Muscle of leg (tissue), 11 donors: Measurements from ENCODE around the gene JPT2. TPM values are rescaled to one million over a fixed set of nuclear protein-coding genes. Genes with fewer than 3 reads are reported as not detected.

Source experiments
- DNase-seq: peaks from one replicate; pipeline ENCODE4 v3.0.0; 2013
- H3K27ac ChIP-seq: one replicate; pipeline ENCODE4 v1.5.1; 2013; ENCODE audit warnings: mild to moderate bottlenecking, low read length, control low read depth
- H3K27me3 ChIP-seq: one replicate; pipeline ENCODE4 v1.6.1; 2013; ENCODE audit warnings: low read length; ENCODE audit not compliant: control insufficient read depth, insufficient read depth
- H3K36me3 ChIP-seq: one replicate; pipeline ENCODE4 v1.6.1; 2013; ENCODE audit warnings: low read length; ENCODE audit not compliant: control insufficient read depth, insufficient read depth
- H3K4me1 ChIP-seq: one replicate; pipeline ENCODE4 v1.6.1; 2013; ENCODE audit warnings: low read length; ENCODE audit not compliant: control insufficient read depth, insufficient read depth
- H3K4me3 ChIP-seq: one replicate; pipeline ENCODE4 v1.5.1; 2013; ENCODE audit warnings: low read length, control low read depth
- H3K9me3 ChIP-seq: replicated peaks from 2 replicates; pipeline ENCODE4 v1.6.1; 2013; ENCODE audit warnings: low read depth, low read length; ENCODE audit not compliant: control insufficient read depth
- WGBS: methylation state at CpG from one replicate; pipeline ENCODE4 v1.1.5; 2013; ENCODE audit warnings: missing lambda C conversion rate; ENCODE audit not compliant: insufficient coverage; 5-methylcytosine and 5-hydroxymethylcytosine counted together
- polyA plus RNA-seq, 8 donors: library from polyadenylated mRNA; unstranded; fragments of 120-200 nt; gene quantifications; one replicate each; pipeline versions ENCODE4 v1.2.1 to v1.2.3, GENCODE V29; 2013; ENCODE audit warnings: inconsistent platforms in 1 of 8, low replicate concordance in 1 of 8; ENCODE audit not compliant: insufficient read length in 8 of 8, insufficient read depth in 1 of 8
- total RNA-seq: library from RNA; stranded (reverse); fragments of 120-200 nt; gene quantifications from one replicate; pipeline ENCODE4 v1.2.4, GENCODE V29; 2013

Gene JPT2
- total and polyA plus RNA-seq, 9 donors, result 28.2 to 52.6 (median 38.6) TPM

DNA sequence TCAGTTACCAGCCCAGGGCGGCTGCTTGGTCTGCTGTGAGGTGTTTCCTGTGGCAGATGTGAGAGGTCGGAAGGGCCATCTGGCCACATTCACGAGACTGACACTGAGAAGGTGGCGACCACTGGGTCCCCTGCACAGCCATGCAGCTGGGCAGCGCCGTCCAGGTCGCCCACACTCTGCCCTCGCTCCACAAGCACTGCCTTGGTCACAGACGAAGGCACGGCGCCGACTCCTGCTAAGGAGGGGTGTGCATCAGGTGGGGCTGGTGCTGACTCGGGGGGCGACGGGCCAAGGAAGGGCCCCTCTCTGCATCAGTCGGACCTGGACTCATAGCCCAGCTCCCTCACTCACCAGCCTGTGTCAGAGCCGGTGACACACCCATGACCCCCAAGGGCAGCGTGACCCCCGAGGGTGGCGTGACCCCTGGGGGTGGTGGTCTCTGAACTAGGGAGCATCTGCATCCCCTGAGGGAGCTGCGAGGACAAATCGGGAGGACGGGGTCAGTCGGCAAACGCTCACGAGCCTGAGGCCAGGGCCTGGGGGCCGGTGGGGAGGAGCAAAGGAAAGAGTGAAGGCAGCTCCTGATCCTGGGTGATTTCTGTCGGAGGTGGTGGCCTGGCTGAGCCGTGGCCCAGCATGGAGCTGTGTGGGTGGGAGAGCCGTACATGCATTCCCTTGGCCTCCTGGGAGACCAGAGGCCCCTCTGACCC, 62.9 kb downstream of the JPT2 start:
- no peak for DNase-seq
- WGBS, result 87% methylated on average over 27 of the region's 30 CpGs
- H3K4me1 ChIP-seq, result no peaks in the 10 kb centered on the region
- H3K9me3 ChIP-seq, result no peaks in the 10 kb centered on the region
- H3K27me3 ChIP-seq, result no peaks in the 10 kb centered on the region
- H3K4me3 ChIP-seq, result no peak overlapping the region
- H3K36me3 ChIP-seq, result peaks cover 37% of the 10 kb centered on the region
- H3K27ac ChIP-seq, result no peak overlapping the region

DNA sequence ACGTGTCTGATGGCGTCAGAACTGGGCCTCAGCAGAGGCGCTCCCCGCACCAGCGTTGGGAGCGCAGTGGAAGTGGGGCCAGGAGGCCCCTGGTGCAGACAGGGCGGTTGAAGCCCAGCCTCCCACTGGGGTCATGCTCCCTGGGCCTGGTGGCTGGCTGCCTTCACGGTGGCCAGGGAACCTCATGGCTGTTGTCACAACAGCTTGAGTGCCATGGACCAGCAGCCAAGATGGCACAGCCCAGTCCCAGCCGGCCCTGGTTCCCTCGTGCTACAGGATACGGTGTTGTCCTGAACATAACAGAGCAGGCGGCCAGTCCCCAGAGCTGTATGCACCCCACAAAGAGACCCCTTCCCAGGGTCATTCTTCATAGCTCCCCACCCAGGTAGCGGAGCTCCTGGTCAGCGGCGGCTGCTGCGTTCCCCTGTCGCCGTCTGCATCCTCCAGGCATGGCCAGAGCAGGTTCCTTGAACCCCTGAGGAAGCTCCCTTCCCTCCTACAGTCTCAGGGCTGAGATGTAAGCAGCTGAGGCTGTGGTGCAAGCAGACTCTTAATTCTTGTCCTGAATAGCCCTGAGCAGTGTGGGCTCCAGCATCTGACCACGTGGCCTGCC, 63.6 kb downstream of the JPT2 start:
- Histone ChIP-seq H3K27ac (no peak overlapping the region), H3K4me1 (no peaks in the 10 kb centered on the region), H3K4me3 (no peak overlapping the region), H3K9me3 (no peaks in the 10 kb centered on the region), H3K36me3 (peaks cover 41% of the 10 kb centered on the region), H3K27me3 (no peaks in the 10 kb centered on the region)
- no peak for DNase-seq
- 90% methylated on average over 17 of the region's 19 CpGs for WGBS

DNA sequence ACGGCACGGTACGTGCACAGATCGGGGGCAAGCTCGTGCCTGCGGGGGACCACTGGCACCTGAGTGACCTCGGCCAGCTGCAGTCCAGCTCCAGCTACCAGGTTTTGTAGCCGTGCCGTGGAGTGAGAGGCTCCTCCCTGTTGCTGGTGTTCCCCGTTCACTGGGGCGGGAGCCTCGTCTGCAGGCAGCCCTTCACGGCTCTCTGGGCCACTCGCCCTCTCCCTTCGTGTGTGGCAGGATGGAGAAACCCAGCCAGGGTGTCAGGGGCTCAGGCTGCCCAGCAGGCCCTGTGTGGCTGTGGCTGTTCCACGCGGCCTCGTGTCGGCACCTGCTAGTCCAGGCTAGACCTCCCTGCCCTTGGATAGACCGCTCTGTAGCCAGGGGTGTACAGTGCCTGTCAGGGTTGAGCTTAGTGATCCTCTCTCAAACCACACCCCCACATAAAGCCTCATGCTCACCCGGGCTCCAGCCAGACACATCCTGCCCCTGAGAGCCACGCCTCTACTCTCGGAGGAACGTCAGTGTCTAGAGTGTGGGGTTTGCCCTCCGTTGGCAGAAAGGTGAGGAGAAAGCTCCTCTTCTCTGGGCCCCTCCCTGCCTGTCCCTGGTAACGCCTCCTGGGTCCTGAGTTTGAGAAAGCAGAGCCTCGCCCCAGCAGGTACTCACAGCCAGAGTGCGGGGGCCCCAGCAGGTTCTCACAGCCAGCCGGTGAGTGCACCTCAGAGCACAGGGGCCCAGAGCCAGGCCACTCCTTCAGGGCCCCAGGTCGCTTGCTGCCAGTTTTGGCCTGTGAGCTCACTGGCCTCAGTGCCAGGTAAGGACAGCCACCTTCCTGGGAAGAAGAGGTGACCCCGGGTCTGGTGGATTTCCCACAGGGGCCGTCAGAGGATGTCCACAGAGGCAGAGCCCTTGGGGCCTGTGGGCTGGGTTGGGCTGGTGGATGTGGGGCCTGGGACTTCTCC, 65.6 kb downstream of the JPT2 start:
- 85% methylated on average over 24 of the region's 32 CpGs for WGBS
- H3K36me3 ChIP-seq, result peaks cover 60% of the 10 kb centered on the region

DNA sequence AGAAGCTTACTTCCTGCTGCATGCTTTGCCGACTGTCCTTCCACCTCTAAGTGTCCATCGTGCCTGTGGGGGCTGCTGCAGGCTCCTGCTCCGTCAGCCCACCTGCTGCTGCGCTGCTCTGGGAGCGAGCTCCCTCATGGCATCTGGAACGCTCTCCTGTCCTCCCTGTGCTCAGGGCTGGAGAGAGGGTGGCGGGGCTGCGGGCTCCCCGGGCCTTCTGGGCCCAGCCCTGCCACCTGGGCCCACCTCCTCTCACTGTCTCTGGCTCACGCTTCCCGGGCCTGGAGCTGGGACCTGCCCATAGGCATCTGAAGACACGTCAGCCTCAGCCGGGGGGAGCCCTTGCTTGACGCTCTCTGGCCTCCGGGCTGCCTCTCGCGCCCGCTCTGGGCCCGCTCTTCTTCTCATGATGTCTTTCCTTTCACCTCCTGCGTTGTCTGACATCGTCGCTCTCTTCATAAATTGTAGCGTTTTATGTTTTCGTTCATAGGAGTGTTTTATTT, 66.3 kb downstream of the JPT2 start:
- Histone ChIP-seq H3K4me3 (no peak overlapping the region), H3K36me3 (peaks cover 67% of the 10 kb centered on the region), H3K27ac (no peak overlapping the region), H3K4me1 (no peaks in the 10 kb centered on the region), H3K27me3 (no peaks in the 10 kb centered on the region), H3K9me3 (no peaks in the 10 kb centered on the region)
- DNase-seq, result no peak
- WGBS, result 90% methylated on average over 15 of the region's 24 CpGs

More for the DNA sequence above, 65.6 kb downstream of the JPT2 start:
- H3K4me1 ChIP-seq, result no peaks in the 10 kb centered on the region
- H3K9me3 ChIP-seq, result no peaks in the 10 kb centered on the region
- no peak overlapping the region for H3K4me3 ChIP-seq
- no peaks in the 10 kb centered on the region for H3K27me3 ChIP-seq
- no peak overlapping the region for H3K27ac ChIP-seq
- DNase-seq, result no peak

DNA sequence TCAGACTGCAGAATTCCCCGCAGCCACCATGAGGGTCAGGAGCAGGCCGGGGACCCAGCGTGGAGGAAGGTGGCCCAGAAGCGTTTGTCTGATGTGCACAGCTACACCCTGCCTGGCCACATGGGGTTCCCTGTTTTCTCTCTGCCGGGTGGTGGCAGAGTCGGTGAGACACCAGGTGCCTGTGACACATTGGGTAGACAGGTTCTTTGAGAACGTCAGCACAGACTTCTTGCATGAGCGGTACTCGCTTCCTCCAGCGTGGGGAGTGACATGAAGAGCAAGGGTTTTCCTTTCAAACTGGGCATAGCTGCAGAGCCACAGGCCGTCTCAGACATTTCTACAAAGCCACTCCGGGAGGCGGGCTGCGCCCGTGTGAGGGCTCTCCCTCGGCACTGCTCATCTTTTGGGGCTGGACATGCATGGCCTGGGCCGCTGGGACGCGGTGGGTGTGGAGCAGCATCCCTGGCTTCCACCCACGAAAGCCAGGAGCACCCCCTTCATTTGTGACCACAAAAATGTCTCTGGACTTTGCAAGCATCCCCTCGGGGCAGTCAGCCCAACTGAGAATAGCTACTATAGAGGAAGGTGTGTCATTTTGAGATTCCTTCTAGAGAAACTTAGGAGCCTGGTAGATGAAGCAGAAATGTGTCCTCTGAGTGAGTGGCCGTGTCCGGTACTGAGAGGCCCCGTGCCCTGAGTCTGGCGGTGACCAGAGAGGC, 67.3 kb downstream of the JPT2 start:
- Histone ChIP-seq H3K4me1 (no peaks in the 10 kb centered on the region), H3K27ac (no peak overlapping the region), H3K27me3 (no peaks in the 10 kb centered on the region), H3K4me3 (no peak overlapping the region), H3K36me3 (peaks cover 72% of the 10 kb centered on the region), H3K9me3 (no peaks in the 10 kb centered on the region)
- WGBS, result 88% methylated on average over 24 of the region's 25 CpGs
- DNase-seq, result no peak

DNA sequence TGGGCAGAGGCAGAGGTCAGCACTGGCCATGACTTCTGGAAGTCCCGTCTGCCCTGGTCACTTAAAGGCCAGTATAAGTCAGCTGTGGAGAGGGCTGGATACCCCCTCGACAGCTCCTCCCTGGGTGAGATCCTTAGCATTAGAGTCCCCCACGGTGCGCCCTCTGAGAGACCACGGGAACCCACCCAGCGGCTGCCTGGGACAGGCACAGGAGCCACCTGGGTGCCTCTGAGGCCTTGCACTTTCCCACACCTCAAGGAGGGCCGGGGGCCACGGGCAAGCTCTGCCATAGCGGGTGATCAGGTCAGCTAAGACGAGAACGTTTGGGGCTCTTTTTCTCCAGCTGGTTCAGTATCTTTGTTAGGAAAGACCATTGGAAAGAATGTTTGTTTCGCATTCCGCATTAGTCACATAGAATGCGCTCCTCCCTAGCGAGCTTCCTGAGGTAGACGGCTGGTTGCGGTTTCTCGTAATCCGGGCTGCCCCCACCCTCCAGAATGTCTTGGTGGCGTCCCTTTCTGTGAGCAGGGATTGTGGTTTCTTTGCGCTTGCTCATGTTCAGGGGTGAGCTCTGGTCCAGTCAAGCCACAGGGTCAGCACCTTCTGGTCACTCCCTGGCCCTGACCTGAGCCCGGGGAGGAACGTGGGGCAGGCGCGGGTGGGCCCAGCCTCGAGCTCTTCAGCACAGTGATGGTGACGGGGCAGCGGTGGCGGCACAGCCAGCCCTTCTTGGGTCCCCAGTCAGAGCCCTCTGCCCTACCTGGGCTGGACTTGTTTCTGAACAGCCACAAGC, 68.0 kb downstream of the JPT2 start:
- DNase-seq, result no peak
- no peaks in the 10 kb centered on the region for H3K9me3 ChIP-seq
- no peak overlapping the region for H3K4me3 ChIP-seq
- H3K27ac ChIP-seq, result no peak overlapping the region
- H3K27me3 ChIP-seq, result no peaks in the 10 kb centered on the region
- no peaks in the 10 kb centered on the region for H3K4me1 ChIP-seq
- 89% methylated on average over 23 of the region's 29 CpGs for WGBS
- peaks cover 69% of the 10 kb centered on the region for H3K36me3 ChIP-seq

DNA sequence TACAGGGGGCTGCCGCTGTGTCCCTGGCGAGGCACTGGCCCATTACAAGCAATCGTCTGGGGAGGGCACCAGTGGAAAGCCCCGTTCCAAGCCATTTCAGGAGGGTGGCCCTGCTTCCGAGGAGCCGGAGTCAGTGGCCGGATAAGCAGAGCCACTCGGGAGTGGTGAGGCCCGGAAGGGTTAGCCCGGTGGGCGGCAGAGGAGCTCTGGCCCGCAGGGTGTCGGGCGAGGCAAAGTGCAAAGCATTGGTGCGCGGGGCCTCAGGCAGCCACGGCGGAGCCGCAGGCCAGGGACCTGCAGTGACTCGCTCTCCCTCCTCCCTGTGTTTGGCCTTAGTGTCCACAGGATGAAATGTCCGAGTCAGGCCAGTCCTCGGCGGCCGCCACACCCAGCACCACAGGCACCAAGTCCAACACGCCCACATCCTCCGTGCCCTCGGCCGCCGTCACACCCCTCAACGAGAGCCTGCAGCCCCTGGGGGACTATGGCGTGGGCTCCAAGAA, 68.7 kb downstream of the JPT2 start:
- no peak for DNase-seq
- H3K4me1 ChIP-seq, result no peaks in the 10 kb centered on the region
- H3K27me3 ChIP-seq, result no peaks in the 10 kb centered on the region
- H3K27ac ChIP-seq, result no peak overlapping the region
- WGBS, result 89% methylated on average over 24 of the region's 31 CpGs
- peaks cover 70% of the 10 kb centered on the region for H3K36me3 ChIP-seq
- no peaks in the 10 kb centered on the region for H3K9me3 ChIP-seq
- H3K4me3 ChIP-seq, result no peak overlapping the region

DNA sequence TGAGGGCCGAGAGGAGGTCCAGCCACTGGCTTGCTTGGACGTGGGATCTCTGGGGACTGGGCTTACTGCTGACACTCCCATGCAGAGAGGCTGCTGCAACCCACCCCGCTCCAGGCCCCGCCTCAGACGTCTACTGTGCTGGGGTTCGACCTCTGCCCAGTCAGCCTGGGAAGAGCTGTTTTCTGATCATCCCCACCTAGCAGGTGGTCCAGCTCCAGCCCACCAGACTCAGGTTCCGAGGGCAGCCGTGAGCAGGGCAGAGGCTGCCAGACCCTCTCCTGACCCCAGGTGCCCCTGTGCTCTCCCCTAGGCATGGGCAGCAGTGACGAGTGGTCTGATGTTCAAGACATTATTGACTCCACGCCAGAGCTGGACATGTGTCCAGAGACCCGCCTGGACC, 69.9 kb downstream of the JPT2 start:
- Histone ChIP-seq H3K4me1 (no peaks in the 10 kb centered on the region), H3K4me3 (no peak overlapping the region), H3K36me3 (peaks cover 82% of the 10 kb centered on the region), H3K27ac (no peak overlapping the region), H3K9me3 (no peaks in the 10 kb centered on the region), H3K27me3 (no peaks in the 10 kb centered on the region)
- 81% methylated on average over 11 of the region's 11 CpGs for WGBS
- DNase-seq, result no peak
